Naive thymus-derived CD4-positive, alpha-beta T cell (primary cell): ENCODE measurements around the gene MED25. TPM values are rescaled to one million over a fixed set of nuclear protein-coding genes. Genes with fewer than 3 reads are reported as not detected.

Experiments used
- ATAC-seq: fragments of 150-1000 bp; cut with Tn5 transposase; 2 replicates; pipeline ENCODE4 v1.10.0; 2021; ENCODE audit warnings: mild to moderate bottlenecking, moderate library complexity
- CTCF ChIA-PET: fragments of 350-600 bp; sonication (Branson Sonifier 250); formaldehyde crosslinking; loops from one replicate; lab custom pipeline; 2021; ENCODE audit warnings: antibody characterized with exemption; lab: Charles Lee
- POLR2A ChIA-PET: fragments of 350-600 bp; sonication (Branson Sonifier 250); formaldehyde crosslinking; loops from one replicate; lab custom pipeline; 2021; ENCODE audit warnings: antibody characterized with exemption, inconsistent platforms; lab: Charles Lee
- DNase-seq, 9 donors: peaks; one replicate each; pipeline versions ENCODE4 v3.0.0 to v3.0.0-alpha.2; 2020 to 2022; ENCODE audit warnings: mixed read lengths in 1 of 9
- H3K27ac ChIP-seq: one replicate; pipeline ENCODE4 v1.7.0; 2013; ENCODE audit warnings: mild to moderate bottlenecking, low read depth, low read length, moderate library complexity
- H3K27me3 ChIP-seq, 2 donors: one replicate each; pipeline ENCODE4 v1.7.0; 2013; ENCODE audit warnings: low read length in 2 of 2, mild to moderate bottlenecking in 2 of 2, moderate library complexity in 2 of 2; ENCODE audit not compliant: control insufficient read depth in 2 of 2, insufficient read depth in 2 of 2
- H3K36me3 ChIP-seq, 3 experiments: 1 replicate in 2 of 3; 2 replicates in 1 of 3; pipeline ENCODE4 v1.7.0; 2013; ENCODE audit warnings: low read length in 3 of 3, mild to moderate bottlenecking in 3 of 3, moderate library complexity in 1 of 3; ENCODE audit not compliant: insufficient read depth in 3 of 3, control insufficient read depth in 2 of 3
- H3K4me1 ChIP-seq, 2 donors: one replicate each; pipeline ENCODE4 v1.7.0; 2013; ENCODE audit warnings: low read length in 2 of 2, mild to moderate bottlenecking in 2 of 2, moderate library complexity in 1 of 2; ENCODE audit not compliant: control insufficient read depth in 2 of 2, insufficient read depth in 2 of 2
- H3K4me3 ChIP-seq: 2 replicates; pipeline ENCODE4 v1.7.0; 2013; ENCODE audit warnings: mild to moderate bottlenecking, low read length
- H3K9me3 ChIP-seq, 3 experiments: 1 replicate in 2 of 3; 2 replicates in 1 of 3; pipeline ENCODE4 v1.7.0; 2013; ENCODE audit warnings: low read length in 3 of 3; ENCODE audit not compliant: control insufficient read depth in 2 of 3
- H3K27ac Mint-ChIP-seq, 9 donors: one replicate each; pipeline ENCODE4 v1.8.0; 2020 to 2022; ENCODE audit warnings: mixed read lengths in 9 of 9, mild to moderate bottlenecking in 8 of 9, moderate library complexity in 5 of 9, inconsistent platforms in 2 of 9
- H3K27me3 Mint-ChIP-seq, 5 donors: one replicate each; pipeline ENCODE4 v1.8.0; 2021 to 2022; ENCODE audit warnings: mixed read lengths in 5 of 5, mild to moderate bottlenecking in 1 of 5
- H3K36me3 Mint-ChIP-seq, 5 donors: one replicate each; pipeline ENCODE4 v1.8.0; 2020 to 2022; ENCODE audit warnings: mixed read lengths in 5 of 5, mild to moderate bottlenecking in 3 of 5, inconsistent platforms in 1 of 5
- H3K4me1 Mint-ChIP-seq, 7 donors: one replicate each; pipeline ENCODE4 v1.8.0; 2020 to 2022; ENCODE audit warnings: mixed read lengths in 7 of 7, mild to moderate bottlenecking in 3 of 7, inconsistent platforms in 1 of 7
- H3K4me3 Mint-ChIP-seq, 10 donors: one replicate each; pipeline ENCODE4 v1.8.0; 2020 to 2022; ENCODE audit warnings: mild to moderate bottlenecking in 10 of 10, mixed read lengths in 10 of 10, moderate library complexity in 6 of 10, inconsistent platforms in 2 of 10
- H3K9me3 Mint-ChIP-seq, 11 donors: one replicate each; pipeline ENCODE4 v1.8.0; 2020 to 2022; ENCODE audit warnings: mixed read lengths in 11 of 11, mild to moderate bottlenecking in 4 of 11, inconsistent platforms in 1 of 11, moderate library complexity in 1 of 11
- intact Hi-C, 2 donors: fragments of 100-400 bp; cut with micrococcal nuclease; formaldehyde crosslinking; loops; one replicate each; pipeline ENCODE4 v1.15.1; 2023
- polyA plus RNA-seq, 2 donors: library from polyadenylated mRNA; unstranded; fragments of 300-500 nt; fragmentation: Illumina TruSeq; gene quantifications; one replicate each; pipeline ENCODE4 v1.2.3, GENCODE V29; 2021
- total RNA-seq, 6 experiments: library from RNA in 5 of 6; stranded (reverse) in 5 of 6; gene quantifications; 1 replicate in 5 of 6; 2 replicates in 1 of 6; pipeline ENCODE4 v1.2.3 and lab custom pipeline; 2021 to 2026

Gene MED25
- total and polyA plus RNA-seq, 7 experiments from 2014 or later: 10.8 to 75.2 (median 39.9) TPM

GRCh38 chr19:49873834-49874233, 55.7 kb downstream of the MED25 start:
- ChIA-PET POLR2A (interaction anchor here (2.7 kb wide), 1 partner anchor 55 kb away, joined by 8 read pairs; the partner anchor contains the start of gene MED25), CTCF (no interaction called here)
- Mint-ChIP-seq H3K27ac (peak overlapping the region in 1 of 9 donors; percentile 59), H3K27me3 (no peaks in the 10 kb centered on the region), H3K4me3 (no peak overlapping the region), H3K36me3 (peaks cover 0 to 8% (median under 1%) of the 10 kb centered on the region in 5 donors), H3K9me3 (peaks cover 0 to 1% (median 0%) of the 10 kb centered on the region in 11 donors), H3K4me1 (peaks cover 27 to 43% (median 36%) of the 10 kb centered on the region in 7 donors)
- intact Hi-C loops: loop anchor here (10.0 kb wide), 2 partner anchors 1149 to 1239 kb away; partner anchors contain the start of gene DBP (in 1 of the 2)
- no peak for ATAC-seq
- Histone ChIP-seq H3K27ac (no peak overlapping the region), H3K4me3 (no peak overlapping the region), H3K4me1 (peaks cover 21 to 30% of the 10 kb centered on the region in 2 donors), H3K36me3 (peaks cover 0 to 7% (median 0%) of the 10 kb centered on the region in 3 experiments), H3K27me3 (no peaks in the 10 kb centered on the region), H3K9me3 (no peaks in the 10 kb centered on the region)
- DNase-seq: no peak

DNA sequence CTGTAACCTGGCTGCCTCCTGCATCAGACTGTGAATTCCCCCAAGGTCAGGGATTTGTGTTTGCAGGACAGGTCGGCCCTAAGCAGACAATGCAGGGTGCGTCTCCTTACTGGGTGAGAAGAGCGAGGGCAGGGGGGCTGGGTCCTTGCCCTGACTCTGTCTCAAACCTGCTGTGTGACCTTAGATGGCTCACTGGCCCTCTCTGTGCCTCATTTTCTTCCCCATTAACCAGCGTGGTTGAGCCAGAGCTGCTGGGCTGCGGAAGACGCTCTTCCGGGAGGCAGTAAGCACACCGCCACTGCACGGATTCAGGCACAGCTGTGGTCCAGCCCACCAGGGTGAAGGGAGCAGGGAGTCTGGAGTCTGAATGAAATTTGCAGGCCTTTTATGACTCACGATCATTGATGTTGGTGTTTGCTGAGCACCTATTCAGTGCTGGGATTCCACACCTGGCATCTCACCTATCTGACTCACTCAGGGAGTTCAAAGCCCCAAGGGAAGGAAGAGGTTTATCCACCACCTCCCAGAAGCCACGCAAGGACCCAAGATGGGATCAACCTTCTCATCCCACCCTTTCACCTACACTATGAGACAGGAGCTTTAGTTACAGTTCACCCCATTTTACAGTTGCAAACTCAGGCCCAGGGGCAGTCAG, 56.5 kb downstream of the MED25 start:
- Histone ChIP-seq H3K36me3 (peaks cover 0 to 13% (median 0%) of the 10 kb centered on the region in 3 experiments), H3K27me3 (no peaks in the 10 kb centered on the region), H3K27ac (no peak overlapping the region), H3K9me3 (no peaks in the 10 kb centered on the region), H3K4me3 (no peak overlapping the region), H3K4me1 (peaks cover 19 to 30% of the 10 kb centered on the region in 2 donors)
- Mint-ChIP-seq H3K27ac (peak overlapping the region in 6 of 9 donors; percentile 21 to 90 (median 70)), H3K27me3 (no peaks in the 10 kb centered on the region), H3K9me3 (peaks cover 0 to 1% (median 0%) of the 10 kb centered on the region in 11 donors), H3K4me1 (peaks cover 33 to 50% (median 39%) of the 10 kb centered on the region in 7 donors), H3K36me3 (peaks cover 0 to 12% (median 5%) of the 10 kb centered on the region in 5 donors), H3K4me3 (peak overlapping the region in 1 of 10 donors; percentile 59)
- intact Hi-C loops: loop anchor here (5.0 to 10.0 kb wide), 5 partner anchors 282 to 1252 kb away; partner anchors contain the start of genes DBP (in 1 of the 2) and PRR12 (in 1 of the 2)
- ChIA-PET POLR2A (interaction anchor here (1.0 to 3.7 kb wide), 6 partner anchors 7 to 975 kb away, joined by 3 to 47 read pairs (median 13); partner anchors contain the start of genes MED25, PNKP and PTOV1), CTCF (no interaction called here)
- ATAC-seq (no peak), DNase-seq (no peak)

DNA sequence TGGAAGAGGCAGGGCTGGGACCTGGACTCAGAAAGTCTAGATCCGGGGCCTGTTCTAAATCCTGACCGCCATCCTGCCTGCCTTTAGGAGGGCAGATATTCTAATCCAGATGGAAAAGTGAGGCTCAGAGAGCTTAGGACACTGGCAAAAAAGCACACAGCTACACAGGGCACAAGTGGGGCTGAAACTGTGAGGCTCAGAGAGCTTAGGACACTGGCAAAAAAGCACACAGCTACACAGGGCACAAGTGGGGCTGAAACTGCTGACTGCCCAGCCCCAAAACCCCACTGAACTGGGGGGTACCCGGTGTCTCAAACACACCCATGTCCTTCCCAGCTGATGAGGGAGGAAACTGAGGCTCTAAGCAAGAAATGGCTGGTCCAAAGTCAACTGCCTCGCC, 57.1 kb downstream of the MED25 start:
- Mint-ChIP-seq H3K9me3 (peaks cover 0 to 1% (median 0%) of the 10 kb centered on the region in 11 donors), H3K4me3 (no peak overlapping the region), H3K27ac (peak overlapping the region in 6 of 9 donors; percentile 21 to 85 (median 70)), H3K36me3 (peaks cover 0 to 12% (median 5%) of the 10 kb centered on the region in 5 donors), H3K27me3 (no peaks in the 10 kb centered on the region), H3K4me1 (peaks cover 32 to 48% (median 38%) of the 10 kb centered on the region in 7 donors)
- Histone ChIP-seq H3K27me3 (no peaks in the 10 kb centered on the region), H3K4me1 (peaks cover 17 to 28% of the 10 kb centered on the region in 2 donors), H3K9me3 (no peaks in the 10 kb centered on the region), H3K4me3 (no peak overlapping the region), H3K36me3 (peaks cover 0 to 16% (median 2%) of the 10 kb centered on the region in 3 experiments), H3K27ac (peak overlapping the region; percentile 97)
- intact Hi-C loops: loop anchor here (5.0 to 10.0 kb wide), 5 partner anchors 283 to 1253 kb away; partner anchors contain the start of genes DBP (in 1 of the 2) and PRR12 (in 1 of the 2)
- no peak for ATAC-seq
- DNase-seq: no peak
- CTCF ChIA-PET: no interaction called here
- POLR2A ChIA-PET: interaction anchor here (0.8 to 3.7 kb wide), 9 partner anchors 7 to 975 kb away, joined by 3 to 47 read pairs (median 18); partner anchors contain the start of genes ATF5, FUZ, MED25 and NUP62

GRCh38 chr19:49875857-49876421, 57.9 kb downstream of the MED25 start:
- H3K9me3 Mint-ChIP-seq: peaks cover 0 to 1% (median 0%) of the 10 kb centered on the region in 11 donors
- H3K4me3 Mint-ChIP-seq: no peak overlapping the region
- ATAC-seq: no peak
- ChIA-PET CTCF (interaction anchor here (1.6 kb wide), 1 partner anchor 63 kb away, joined by 3 read pairs; the partner anchor contains the start of gene FUZ), POLR2A (interaction anchor here (0.6 to 3.7 kb wide), 17 partner anchors 8 to 1512 kb away, joined by 3 to 47 read pairs (median 6); partner anchors contain the start of genes ATF5, BCL2L12, FUZ and IRF3)
- Histone ChIP-seq H3K27me3 (no peaks in the 10 kb centered on the region), H3K36me3 (peaks cover 0 to 23% (median 10%) of the 10 kb centered on the region in 3 experiments), H3K9me3 (no peaks in the 10 kb centered on the region), H3K4me3 (peak overlapping the region; percentile 96), H3K27ac (peak overlapping the region; percentile 97), H3K4me1 (peaks cover 11 to 20% of the 10 kb centered on the region in 2 donors)
- peaks cover 0 to 12% (median 5%) of the 10 kb centered on the region in 5 donors for H3K36me3 Mint-ChIP-seq
- peak in 5 of 9 donors; percentile 34 to 69 (median 45) for DNase-seq
- intact Hi-C loops: loop anchor here (1.0 to 10.0 kb wide), 20 partner anchors 9 to 1543 kb away; partner anchors contain the start of genes ALDH16A1 (in 2 of the 2), BCL2L12 (in 1 of the 2), CTU1 (in 1 of the 2) and CYTH2 (in 1 of the 2)
- H3K4me1 Mint-ChIP-seq: peaks cover 25 to 41% (median 33%) of the 10 kb centered on the region in 7 donors
- H3K27ac Mint-ChIP-seq: peak overlapping the region in 1 of 9 donors; percentile 80
- no peaks in the 10 kb centered on the region for H3K27me3 Mint-ChIP-seq

- CTCF ChIA-PET: interaction anchor here (0.7 to 1.6 kb wide), 2 partner anchors 26 to 64 kb away, joined by 3 read pairs; partner anchors contain the start of genes FUZ and PTOV1
- H3K4me1 Mint-ChIP-seq: peaks cover 25 to 41% (median 33%) of the 10 kb centered on the region in 7 donors
- H3K36me3 Mint-ChIP-seq: peaks cover 0 to 15% (median 5%) of the 10 kb centered on the region in 5 donors
- H3K27me3 Mint-ChIP-seq: no peaks in the 10 kb centered on the region
- Histone ChIP-seq H3K36me3 (peaks cover 6 to 29% (median 10%) of the 10 kb centered on the region in 3 experiments), H3K27me3 (no peaks in the 10 kb centered on the region), H3K9me3 (no peaks in the 10 kb centered on the region), H3K27ac (peak overlapping the region; percentile 97), H3K4me3 (peak overlapping the region; percentile 96), H3K4me1 (peaks cover 11 to 20% of the 10 kb centered on the region in 2 donors)
- peak; percentile 91 to 99 (median 98) for DNase-seq
- intact Hi-C loops: loop anchor here (1.0 to 10.0 kb wide), 30 partner anchors 7 to 1544 kb away; partner anchors contain the start of genes ALDH16A1 (in 2 of the 2), ATF5 (in 2 of the 2), FUZ (in 2 of the 2) and GYS1 (in 2 of the 2)
- peaks cover 0 to 1% (median 0%) of the 10 kb centered on the region in 11 donors for H3K9me3 Mint-ChIP-seq
- ATAC-seq: peak; percentile 67
- no peak overlapping the region for H3K4me3 Mint-ChIP-seq
- POLR2A ChIA-PET: interaction anchor here (0.6 to 3.7 kb wide), 27 partner anchors 9 to 1513 kb away, joined by 3 to 47 read pairs (median 5); partner anchors contain the start of genes ATF5, BCL2L12, FUZ and IRF3
- H3K27ac Mint-ChIP-seq: no peak overlapping the region
Measured at GRCh38 chr19:49876422-49877019, 58.4 kb downstream of the MED25 start.
